Ureter (tissue), 1 donor: Measurements from ENCODE around the gene IL1R2. TPM values are rescaled to one million over a fixed set of nuclear protein-coding genes. Genes with fewer than 3 reads are reported as not detected.

ENCODE experiments used
- DNase-seq: peaks from one replicate; pipeline ENCODE4 v3.0.0-alpha.2; 2020; ENCODE audit warnings: low spot score
- total RNA-seq: library from RNA; stranded (reverse); gene quantifications from one replicate; pipeline ENCODE4 v1.2.4, GENCODE V29; 2023
- donor health status: DM: yes; HTN: yes; CAD: no.

The IL1R2 gene
- total RNA-seq, 1 donor from 2014 or later = 5.9 TPM

DNA sequence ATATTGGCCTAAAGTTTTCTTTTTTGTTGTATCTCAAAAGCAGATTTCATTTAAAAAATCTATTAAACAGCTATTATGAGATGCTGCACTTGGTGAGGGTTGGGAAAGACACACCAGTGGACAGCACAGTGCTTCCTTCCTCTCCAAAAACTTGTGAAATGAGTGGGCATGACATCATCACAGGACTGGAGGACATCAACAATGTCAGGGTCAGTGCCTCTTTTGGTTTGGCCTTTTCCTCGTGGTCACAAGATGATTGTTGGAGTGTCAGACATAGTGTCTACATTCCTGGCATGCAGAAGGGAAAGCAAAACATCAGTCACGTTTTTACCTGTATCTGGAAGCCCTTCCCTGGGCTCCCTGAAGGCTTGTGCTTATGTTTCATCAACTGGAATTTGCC is 49.6 kb downstream of the IL1R2 start:
- DNase-seq = no peak

DNA sequence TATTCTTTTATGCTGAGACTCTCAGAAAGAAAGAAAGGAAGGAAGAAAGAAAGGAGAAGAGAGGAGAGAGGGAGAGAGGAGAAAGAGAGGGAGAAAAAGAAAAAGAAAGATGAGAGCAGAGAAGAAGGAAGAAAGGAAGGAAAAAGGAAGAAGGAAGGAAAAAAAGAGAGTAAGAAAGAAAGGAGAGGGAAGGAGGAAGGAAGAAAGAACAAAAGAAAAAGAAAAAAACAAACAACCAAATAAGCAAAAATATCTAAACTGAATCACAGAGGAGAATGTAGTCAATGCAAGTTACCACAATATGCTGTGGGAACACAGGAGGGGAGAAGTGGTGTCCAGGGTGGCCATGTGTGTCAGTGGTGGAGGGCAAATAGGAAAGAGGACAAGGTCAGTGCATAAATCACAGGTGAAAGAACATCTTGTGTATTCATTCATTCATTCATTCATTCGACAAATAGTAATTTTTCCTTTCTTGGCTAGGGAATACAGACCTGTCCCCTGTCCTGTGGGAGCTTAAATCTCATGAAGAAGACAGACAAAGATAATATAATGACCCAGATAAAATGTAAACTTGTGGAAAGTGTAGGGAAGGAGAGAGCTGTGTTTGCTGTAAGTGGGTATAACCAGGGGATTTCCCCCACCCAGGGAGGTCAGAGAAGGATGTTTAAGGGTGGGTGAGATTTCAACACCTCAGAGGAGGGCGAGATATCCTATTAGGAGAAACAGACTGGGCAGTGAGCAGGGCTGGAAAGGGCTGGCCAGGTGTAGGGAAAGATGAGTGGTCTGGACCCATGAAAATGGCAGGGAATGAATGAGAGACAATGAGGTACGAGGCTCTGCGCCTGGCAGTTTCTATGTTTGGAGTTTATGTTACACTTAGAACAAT is 50.7 kb downstream of the IL1R2 start:
- DNase-seq = no peak

DNA sequence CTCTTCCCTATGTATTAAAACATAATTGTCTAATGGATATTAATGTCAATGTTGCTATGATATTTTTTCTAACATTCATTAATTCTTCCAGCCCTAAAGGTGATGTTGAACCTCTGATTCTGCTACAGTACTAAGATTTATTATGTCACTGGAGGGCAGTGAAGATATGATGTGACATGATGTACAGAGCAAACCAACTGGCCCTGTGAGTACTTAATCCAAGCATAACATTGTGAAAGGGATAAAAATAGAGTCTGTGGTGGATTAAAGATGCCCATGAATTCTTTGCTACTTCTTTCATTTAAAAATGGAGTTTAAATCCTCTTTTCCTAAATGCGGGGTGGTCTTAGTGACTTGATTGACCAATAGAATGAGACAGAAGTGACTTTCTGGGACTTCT is 51.8 kb downstream of the IL1R2 start:
- no peak for DNase-seq

DNA sequence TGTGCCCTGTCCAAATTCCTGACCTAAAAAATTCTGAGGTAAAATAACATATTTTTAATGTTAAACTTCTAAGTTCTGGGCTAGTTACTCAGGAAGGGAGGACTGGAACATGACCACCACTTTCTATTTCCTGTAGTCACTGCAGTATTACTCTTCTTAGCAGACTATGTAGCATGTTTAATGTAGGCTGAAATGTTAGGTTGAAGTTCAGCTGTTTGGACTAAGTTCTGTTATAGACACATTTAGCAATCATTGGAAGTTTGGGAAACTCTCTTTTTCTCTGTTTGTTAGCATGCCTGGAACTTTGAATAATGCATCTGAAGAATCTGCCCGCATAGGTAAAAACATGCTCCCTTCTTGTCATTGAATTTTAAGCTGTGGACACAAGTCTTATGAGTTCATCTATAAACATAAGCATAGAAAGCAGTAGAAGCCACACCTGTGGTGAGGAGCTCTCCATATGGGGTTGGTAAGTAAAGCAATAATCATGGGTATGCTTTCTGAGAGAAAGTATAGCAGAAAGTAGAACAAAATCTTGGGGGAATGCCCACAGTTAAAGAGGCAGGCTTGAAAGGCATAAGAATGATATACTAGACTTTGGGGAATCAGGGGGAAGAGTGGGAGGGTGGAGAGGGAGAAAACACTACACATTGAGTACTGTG is 52.6 kb downstream of the IL1R2 start:
- no peak for DNase-seq

DNA sequence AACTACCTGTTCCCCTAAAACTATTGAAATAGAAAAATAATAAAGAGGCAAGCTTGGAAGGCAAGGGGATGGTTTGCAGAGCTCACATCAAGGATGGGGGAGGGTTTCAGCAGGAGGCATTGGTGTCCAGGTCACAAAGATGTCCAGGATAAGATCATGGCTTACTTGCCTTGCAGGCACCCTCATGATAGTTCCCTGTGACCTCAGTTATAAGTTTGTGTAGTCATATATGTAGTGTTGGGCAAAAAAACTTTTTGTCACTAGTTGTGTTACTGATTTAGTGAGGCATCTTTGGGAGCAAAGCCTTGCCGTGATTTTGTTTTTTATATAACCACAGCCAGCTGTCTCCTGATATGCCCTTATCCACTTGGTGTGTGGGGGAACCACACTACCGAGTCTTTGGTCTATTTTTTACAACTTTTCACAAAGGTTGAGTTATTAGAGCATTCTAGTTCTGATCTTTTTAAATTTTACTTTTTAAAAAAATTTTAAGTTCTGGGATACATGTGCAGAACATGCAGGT is 53.3 kb downstream of the IL1R2 start:
- no peak for DNase-seq

DNA sequence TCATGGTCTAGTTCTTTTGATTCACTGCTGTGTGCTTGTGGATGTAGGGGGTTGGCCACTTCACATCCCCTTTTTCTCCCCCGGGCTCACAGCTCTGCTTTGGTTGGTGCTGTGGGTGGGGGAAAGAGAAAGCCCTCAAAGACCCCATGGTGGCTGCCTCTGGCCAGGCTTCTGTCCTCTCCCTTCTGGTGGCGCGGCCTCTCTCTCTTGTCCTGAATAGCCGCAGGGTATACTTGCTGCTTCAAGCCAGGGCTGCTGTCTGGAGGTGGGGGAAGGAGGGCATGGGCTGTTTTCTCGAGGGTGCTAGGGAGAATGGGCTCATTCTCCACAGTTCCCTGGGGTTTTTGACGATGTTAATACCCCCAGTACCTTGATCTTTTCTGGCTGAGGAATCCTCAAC is 53.9 kb downstream of the IL1R2 start:
- no peak for DNase-seq

DNA sequence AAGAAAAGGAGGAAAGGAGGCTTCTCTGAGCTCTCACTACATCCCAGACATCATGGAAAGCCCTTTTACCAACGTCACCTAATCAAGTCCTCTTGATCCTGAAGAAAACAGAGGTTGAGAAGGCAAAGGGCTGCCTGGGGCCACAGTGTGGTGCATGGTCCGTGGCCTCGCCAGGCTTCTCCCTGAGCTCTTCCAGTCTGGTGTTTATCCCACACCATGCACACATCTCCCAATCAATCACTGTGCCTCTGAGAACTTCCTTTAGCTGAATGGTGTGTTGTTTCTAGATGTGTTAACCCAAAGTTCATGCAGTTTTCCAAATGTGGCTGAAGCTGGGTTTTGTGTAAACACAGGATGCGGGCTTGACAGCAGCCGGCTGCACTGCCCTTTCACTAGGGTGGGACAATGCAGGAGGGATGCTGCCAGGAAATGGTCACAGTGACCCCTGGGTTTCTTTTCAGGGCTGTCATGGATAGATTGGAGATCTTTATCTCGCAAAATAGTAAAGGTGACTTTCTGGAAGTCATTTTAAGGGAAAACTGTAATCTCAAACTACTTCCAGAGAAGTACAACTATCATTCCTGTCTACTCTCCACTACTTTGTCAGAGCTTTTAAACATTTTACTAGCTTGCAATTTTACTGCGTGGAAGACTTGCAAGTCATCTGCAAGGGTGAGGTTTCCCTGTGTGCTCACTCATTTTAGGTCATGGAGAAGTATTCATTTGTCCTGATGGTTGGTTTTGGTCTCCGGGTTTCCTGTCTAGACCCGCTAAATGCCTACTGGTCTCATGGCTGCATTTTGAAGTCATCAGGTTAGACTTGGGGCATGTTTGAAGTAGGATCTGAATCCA is 54.6 kb downstream of the IL1R2 start:
- no peak for DNase-seq

DNA sequence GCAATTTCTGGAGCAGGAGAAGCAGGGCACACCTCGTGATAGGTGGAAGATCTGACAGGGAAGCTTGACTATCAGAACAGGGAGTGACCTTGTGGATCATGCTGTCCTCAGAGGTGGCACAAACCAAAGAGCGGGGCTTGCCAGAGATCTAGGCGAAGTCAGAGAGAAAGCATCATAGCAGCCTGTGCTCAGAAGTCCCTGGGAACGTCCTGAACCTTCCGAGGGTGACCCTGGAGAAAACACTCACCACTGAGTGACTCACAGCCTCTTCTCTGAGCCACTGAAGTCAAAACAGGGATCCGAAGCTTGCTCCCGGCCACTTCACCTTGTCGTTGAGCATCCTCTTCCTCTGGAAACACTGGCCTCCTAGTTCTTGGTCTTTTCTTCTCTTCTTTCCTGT is 56.7 kb downstream of the IL1R2 start:
- no peak for DNase-seq

DNA sequence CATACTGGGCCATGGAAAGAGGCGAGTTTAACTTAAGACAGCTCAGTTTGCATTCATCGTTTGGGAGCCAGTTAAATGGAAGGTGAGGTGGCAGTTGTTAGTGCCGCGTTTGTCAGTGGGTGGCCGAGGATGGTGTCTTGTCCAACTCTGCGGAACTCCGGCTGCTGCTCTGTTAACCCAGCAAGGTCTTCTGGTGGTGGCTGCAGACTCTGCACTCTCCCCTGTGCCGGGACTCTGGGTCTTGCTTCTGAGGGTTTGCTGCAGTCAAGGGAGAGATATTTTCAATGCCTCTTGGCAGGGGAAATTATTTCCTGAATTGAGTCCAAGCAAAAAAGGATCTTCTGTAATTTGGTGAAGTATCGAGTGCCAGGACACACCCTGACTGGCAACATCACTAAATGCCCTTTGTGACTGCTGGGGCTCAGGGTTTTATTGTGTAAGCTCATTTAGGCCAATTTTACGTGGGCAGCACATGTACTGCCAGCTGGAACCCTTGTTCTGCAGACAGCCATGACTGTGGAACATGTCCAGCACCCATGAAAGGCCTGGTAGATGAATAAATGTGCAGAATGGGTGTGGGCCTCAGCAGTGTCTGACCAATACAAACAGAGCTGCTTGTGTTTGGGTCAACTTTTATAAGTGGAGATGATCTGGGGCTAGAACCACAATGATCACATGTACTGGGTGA is 58.1 kb downstream of the IL1R2 start:
- no peak for DNase-seq

DNA sequence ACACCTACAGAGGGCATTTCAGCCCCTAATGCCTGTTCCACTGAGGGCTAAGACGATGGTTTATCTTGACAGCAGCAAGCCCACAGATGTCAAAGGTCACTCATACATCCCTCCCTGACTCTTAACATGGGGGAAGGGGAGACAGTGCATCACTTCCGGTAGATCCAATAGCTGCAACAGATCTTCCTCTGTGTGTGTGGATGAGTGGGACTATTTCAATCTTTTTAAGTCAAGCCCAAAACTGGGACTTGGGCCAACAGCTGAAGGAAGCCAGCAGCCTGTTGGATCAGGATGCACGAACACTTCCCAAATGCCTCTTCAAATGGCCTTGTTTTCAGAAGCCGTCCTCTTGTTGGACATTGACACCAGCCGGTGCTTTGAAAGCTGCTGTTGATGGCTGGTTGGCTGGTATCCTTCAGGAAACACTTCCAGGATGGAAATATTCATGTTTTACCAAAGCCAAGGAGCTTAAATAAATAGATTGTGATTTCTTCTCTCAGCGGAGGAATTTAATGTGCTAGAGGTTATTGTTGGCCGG is 59.2 kb downstream of the IL1R2 start:
- DNase-seq = peak; percentile 88

DNA sequence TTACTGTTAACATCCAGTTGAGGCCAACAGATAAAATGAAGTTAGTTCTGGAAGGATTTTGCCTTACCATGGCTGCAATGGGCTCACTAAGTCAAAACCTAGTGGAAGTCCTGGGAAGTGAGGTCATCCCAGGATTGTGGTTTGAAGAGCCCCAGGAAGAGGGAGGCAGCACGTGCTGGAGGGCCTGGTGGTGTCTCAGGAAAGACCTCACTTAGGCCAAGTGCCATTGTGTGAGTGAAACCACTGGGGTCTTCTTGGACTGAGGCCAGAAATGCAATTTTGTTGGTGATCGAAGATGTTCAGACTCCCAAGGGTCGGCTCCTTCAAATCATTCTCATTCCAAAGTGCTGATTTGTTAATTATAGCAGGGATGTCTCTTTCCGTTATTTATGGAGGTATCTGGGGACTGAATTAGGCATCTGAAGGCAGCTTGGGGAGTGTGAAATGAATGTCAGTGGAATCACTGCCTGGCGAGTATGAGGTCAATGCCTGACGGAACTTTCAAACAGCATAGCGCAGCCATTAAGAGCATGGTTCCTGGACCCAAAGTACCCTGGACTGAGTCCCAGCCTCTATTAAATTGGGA is 60.0 kb downstream of the IL1R2 start:
- DNase-seq = peak; percentile 41

DNA sequence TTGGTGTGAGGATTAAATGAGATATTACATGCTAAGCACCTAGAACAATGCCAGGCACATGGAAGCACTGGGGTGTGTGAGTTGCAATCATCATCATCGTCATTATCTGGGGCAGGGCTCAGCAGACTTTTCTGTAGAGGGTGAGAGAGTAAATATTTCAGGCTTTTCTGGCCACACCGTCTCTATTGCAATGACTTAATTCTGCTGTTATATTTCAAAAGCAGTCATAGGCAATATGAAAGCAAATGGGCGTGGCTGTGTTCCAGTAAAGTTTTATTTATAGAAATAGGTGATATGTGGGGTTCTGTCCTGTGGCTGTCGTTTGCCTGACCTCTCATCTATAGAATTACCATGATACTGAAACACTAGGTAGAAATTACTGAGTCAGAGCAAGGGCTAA is 60.6 kb downstream of the IL1R2 start:
- peak; percentile 31 for DNase-seq

DNA sequence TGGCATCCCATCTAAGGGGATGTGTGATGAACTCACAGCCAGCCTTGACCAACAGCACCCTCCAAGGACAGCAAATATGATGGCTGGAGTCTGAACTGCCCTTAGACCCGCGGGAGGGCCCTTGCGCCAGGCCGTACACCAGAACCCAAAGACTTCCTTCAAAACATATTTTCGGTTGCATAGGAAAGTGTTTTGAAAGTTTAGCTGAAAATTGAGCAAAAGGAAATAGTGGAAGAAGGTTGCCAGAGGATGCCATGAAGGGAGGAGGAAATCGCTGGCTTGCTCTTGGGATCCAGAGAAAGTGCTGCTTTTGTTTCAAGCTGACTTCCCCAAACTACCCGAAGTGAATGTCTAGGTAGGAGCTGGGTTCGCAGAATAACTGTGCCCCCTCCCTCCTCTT is 61.3 kb downstream of the IL1R2 start:
- DNase-seq = peak; percentile 38

DNA sequence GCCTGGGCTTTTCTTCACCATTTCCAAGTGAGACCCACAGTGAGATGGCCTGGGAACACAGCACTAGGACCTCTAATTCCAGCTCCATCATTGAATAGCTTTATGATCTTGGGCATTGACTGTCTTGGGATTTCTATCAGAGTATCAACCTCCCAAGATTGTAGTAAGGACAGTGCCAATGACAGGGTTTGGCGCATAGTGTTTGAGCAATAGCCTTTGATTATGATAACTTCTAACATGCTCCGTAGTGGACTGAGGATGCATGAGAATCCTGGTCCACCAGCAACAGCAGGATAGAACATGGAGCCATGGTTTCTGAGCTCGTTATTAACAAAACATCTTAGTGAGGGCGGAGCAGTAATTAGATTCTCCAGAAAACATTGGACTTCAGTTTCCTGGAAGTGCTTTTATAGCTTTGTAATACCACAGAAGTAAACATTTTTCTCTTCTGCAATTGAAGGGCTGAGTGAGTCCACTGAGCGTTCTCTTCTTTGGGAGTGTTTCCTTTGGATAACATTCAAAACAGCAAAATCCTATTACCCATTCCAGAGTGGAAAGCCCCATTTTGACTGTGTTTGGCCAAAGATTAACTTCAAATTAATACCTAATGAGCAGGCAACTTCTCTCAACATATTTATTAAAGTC is 63.7 kb downstream of the IL1R2 start:
- peak; percentile 12 for DNase-seq

DNA sequence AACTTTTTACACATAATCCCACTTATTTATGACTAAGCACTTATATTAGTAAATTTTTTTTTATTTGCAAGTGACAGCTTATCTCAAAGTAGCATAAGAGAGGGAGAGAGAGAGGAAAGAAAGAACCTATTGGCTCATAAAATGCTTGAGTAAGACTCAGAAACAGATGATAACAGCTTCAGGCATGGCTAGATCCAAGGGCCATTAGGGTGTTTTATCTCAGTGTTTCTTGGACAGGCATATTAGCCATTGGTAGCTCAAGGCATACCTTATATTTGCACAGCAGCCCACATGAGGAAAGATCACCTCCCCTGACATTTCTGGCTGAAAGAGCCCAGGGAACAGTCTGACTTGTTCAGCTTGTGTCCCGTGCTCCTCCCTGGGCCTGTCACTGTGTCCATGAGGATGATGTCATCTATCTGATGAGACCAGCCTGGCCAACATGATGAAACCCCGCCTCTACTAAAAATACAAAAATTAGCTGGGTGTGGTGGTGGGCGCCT is 64.4 kb downstream of the IL1R2 start:
- DNase-seq = no peak

DNA sequence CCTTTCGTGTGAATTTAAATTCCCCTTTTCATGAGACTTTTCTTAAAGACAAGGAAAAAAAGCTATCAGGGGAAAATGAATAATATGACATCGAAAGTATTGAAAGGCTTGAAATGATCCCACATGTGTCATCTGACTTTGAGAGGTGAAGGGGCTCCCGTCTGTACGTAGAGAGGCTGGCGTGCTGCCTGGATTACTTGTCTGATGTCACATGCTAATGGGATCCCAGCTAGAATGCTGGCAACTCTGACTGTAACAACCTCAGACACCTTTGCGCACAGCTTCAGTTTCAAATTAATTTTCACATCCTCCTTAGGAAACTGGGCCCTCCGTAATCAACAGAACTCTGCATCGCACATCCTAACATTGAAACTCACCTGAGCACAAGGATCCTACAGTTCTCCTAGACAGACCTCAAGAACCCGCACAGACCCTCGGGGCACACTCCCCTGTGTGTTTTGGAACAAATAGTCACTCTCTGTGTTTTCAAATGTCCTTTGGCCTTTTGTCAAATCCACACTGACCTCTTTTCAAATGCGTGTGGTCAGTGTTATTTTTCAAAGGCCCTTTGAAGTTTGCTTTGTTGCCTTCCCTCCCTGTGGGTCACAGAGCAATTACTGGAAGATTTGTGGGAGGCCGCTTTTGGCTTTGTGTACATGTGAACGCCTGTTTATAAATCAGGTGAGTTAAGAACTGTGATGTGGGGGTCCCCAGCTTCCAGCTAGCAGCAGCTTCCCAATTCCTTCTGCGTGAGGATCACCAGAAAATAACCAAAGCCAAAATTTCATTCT is 65.9 kb downstream of the IL1R2 start:
- DNase-seq = no peak

DNA sequence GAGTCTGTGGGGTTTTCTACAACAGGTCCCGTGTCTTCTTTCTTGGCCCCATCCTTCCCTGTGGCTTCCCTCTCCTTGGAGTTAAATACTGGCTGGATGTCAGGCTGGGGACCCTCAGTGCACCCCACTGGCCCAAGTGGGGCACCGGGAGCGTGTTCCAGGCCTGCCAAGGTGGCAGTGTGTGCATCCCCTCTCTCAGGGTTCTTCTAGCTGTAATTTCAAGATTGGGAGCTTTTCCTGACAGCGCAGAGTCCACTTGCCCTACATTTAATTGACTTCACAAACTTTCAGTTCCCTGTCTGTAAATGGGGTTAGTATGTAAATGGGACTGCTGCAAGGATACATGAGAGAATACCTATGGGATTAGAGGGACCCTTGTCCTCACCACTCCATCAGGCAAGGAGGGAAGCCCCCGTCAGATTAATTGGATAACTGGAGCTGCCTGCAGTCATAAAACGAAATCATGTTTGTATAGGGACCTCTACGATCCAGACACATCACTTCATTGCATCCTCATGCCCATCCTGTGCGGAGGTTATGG is 66.6 kb downstream of the IL1R2 start:
- no peak for DNase-seq

DNA sequence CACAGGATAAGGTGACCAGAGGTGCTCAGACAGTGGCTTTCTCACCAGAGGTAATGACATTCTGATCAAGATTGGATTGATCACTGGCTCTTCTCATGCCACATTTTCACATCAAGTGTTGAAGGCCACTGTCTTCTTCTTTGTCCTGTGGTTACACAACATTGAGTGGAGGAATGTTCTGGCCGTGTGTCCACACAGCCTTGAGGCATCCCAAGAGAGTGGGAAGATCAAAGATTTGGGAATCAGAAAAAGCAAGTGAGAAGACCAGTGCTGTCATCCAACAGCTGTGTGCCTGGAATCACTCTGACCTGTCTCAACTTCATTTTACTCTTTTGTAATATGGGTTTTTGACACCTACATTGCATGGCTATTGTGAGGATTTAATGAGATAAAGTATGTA is 67.4 kb downstream of the IL1R2 start:
- DNase-seq = peak; percentile 37

DNA sequence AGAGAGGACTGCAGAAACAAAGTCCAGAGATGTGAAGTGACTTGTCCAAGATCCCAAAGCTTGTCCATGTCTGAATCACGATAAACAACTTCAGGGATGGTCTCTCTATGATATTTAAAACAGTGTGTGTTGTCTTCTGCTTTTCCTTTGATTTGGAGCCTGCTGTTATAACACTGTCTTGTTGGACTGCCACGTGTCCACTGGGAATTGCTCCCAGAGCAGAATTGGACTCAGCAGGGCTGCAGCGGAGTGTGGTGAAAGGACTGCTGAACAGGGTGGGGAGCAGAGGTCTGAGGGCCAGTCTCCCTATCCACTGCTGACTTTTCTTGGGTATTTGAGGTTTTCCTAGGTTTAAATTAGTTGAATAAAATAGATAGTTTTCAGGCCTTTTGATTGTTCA is 68.3 kb downstream of the IL1R2 start:
- DNase-seq = no peak
